ENCODE measurements around the gene SYTL3. TPM values are rescaled to one million over a fixed set of nuclear protein-coding genes. Genes with fewer than 3 reads are reported as not detected.

Gene SYTL3
- total and polyA plus RNA-seq, 2 donors from 2014 or later: 3.1 to 16.0 TPM

DNA sequence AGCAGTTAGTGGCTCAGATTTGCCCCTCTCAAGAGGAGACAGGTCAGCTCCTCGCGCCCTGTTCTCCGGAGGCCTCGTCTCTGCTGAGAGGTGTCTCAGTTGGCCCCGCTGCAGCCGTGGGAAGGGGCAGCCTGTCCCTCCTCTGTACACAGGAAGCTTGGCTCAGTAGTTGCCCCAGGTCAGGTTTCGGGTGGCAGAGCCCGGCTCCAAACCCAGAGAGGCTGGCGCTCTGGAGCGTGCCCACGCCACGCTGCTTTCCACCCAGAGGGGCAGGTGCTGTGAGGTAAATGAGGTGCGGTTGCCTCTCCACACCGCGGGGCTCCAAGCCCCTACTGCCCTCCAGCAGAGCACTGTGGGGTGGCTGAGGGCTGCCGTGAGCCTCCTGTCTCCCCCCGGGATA lies 21.3 kb upstream of the SYTL3 start:
- intact Hi-C loops (cut with DNase I): no loop called here
- Histone ChIP-seq H3K9me3 (ENCODE audit: control insufficient read depth in 2 of 3, insufficient read depth in 1 of 3, low read length in 3 of 3) (no peaks in the 10 kb centered on the region), H3K27ac (ENCODE audit: low read depth in 2 of 2, low read length in 2 of 2) (no peak overlapping the region), H3K4me1 (ENCODE audit: control insufficient read depth in 2 of 3, insufficient read depth in 2 of 3, low read depth in 1 of 3, low read length in 3 of 3) (peaks cover 0 to 21% (median 7%) of the 10 kb centered on the region in 3 donors), H3K4me3 (ENCODE audit: low read length in 3 of 3) (no peak overlapping the region), H3K36me3 (ENCODE audit: control insufficient read depth in 2 of 3, insufficient read depth in 3 of 3, low read length in 3 of 3) (peaks cover 6 to 7% (median 7%) of the 10 kb centered on the region in 3 donors), H3K27me3 (ENCODE audit: control insufficient read depth, insufficient read depth, low read length) (no peaks in the 10 kb centered on the region), H3K9ac (ENCODE audit: low read length in 3 of 3) (no peak overlapping the region)
- TF ChIP-seq CTCF (IDR thresholded peaks at IDR 0.05; ENCODE audit: borderline replicate concordance, extremely low read depth, insufficient read depth): no peak
- FAIRE-seq: no peak
- DNase-seq: peak in 1 of 5 donors; percentile 59

DNA sequence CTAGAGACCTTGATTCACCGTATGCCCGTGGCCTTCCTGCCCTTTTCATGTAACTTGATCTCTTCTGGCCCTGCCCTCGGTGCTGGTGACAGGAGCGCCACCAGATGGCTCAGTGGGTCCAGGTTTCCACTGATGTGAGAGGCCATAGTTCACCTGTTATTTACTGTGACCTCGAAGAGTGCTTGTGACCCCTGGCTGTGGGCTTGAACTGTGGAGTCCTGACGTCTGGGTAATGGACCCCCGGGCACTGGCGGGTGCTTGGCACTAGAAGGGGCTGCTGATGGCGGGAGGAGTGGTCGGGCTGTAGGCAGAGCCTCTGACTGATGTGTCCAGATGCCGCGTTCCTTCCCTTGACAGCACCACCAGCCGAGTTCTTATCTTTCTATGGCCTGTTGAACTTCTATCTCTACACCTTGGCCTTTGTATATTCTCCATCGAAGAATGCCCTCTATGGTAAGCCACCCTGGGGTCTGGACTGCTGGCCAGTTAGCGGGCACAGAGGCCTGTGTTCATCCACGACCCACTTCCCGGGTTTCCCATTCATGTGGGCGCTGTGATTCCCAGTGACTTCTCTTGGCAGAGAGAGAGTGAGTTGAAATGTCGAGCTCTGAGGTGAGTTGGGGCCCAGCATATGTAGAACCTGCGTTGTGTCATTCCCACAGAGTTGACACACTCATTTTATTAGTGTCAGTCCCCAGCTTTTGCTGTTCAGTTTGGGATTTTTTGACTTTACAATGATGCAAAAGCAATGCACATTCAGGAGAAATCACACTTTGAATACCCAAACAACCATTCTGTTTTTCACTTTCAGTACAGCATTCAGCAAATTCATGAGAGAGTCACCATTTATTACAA lies 20.3 kb upstream of the SYTL3 start:
- peak in 3 of 5 donors; percentile 54 to 73 (median 65) for DNase-seq
- peak; percentile 36 for TF ChIP-seq CTCF (IDR thresholded peaks at IDR 0.05; ENCODE audit: borderline replicate concordance, extremely low read depth, insufficient read depth)
- Histone ChIP-seq H3K9me3 (ENCODE audit: control insufficient read depth in 2 of 3, insufficient read depth in 1 of 3, low read length in 3 of 3) (no peaks in the 10 kb centered on the region), H3K4me1 (ENCODE audit: control insufficient read depth in 2 of 3, insufficient read depth in 2 of 3, low read depth in 1 of 3, low read length in 3 of 3) (peaks cover 0 to 21% (median 7%) of the 10 kb centered on the region in 3 donors), H3K36me3 (ENCODE audit: control insufficient read depth in 2 of 3, insufficient read depth in 3 of 3, low read length in 3 of 3) (peaks cover 6 to 7% (median 7%) of the 10 kb centered on the region in 3 donors), H3K4me3 (ENCODE audit: low read length in 3 of 3) (no peak overlapping the region), H3K27ac (ENCODE audit: low read depth in 2 of 2, low read length in 2 of 2) (no peak overlapping the region), H3K9ac (ENCODE audit: low read length in 3 of 3) (no peak overlapping the region), H3K27me3 (ENCODE audit: control insufficient read depth, insufficient read depth, low read length) (no peaks in the 10 kb centered on the region)
- intact Hi-C loops (cut with DNase I): no loop called here
- no peak for FAIRE-seq

GRCh38 chr6:158630938-158631616 lies 18.8 kb upstream of the SYTL3 start:
- H3K27me3 ChIP-seq (ENCODE audit: control insufficient read depth, insufficient read depth, low read length): no peaks in the 10 kb centered on the region
- FAIRE-seq (no peak), DNase-seq (peak in 2 of 5 donors; percentile 45 to 71)
- H3K9ac ChIP-seq (ENCODE audit: low read length in 3 of 3): peak overlapping the region in 1 of 3 donors; percentile 43
- peak overlapping the region; percentile 41 to 76 for H3K27ac ChIP-seq (ENCODE audit: low read depth in 2 of 2, low read length in 2 of 2)
- peaks cover 0 to 13% (median 7%) of the 10 kb centered on the region in 3 donors for H3K4me1 ChIP-seq (ENCODE audit: control insufficient read depth in 2 of 3, insufficient read depth in 2 of 3, low read depth in 1 of 3, low read length in 3 of 3)
- TF ChIP-seq CTCF (IDR thresholded peaks at IDR 0.05; ENCODE audit: borderline replicate concordance, extremely low read depth, insufficient read depth): no peak
- H3K36me3 ChIP-seq (ENCODE audit: control insufficient read depth in 2 of 3, insufficient read depth in 3 of 3, low read length in 3 of 3): peaks cover 7 to 11% (median 7%) of the 10 kb centered on the region in 3 donors
- intact Hi-C loops (cut with DNase I): no loop called here
- peak overlapping the region in 1 of 3 donors; percentile 24 for H3K4me3 ChIP-seq (ENCODE audit: low read length in 3 of 3)
- H3K9me3 ChIP-seq (ENCODE audit: control insufficient read depth in 2 of 3, insufficient read depth in 1 of 3, low read length in 3 of 3): no peaks in the 10 kb centered on the region
